ENCODE results near the gene ZNF91.

Gene ZNF91

DNA sequence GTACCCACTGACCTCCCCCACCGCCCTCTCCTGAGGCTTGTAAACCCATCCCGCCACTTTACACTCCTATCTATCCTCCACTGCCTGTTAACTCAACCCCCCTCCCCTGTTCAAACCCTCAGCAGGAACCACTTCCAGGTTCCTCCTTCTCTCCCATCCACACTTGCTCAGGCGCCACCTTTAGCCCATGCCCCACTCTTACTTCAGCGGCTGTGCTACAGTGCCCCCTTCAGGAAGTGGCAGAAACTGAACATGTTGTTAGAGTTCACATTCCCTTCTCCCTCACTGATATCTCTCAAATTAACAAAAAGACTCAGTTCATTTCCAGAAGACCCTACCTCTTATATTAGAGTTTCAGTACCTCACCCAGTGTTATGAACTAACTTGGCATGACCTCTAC lies 49.4 kb downstream of the ZNF91 start:
- H3K4me1 ChIP-seq (ENCODE audit: insufficient read depth, low read length): no peaks in the 10 kb centered on the region
- no peak overlapping the region for H3K9ac ChIP-seq (ENCODE audit: low read depth, low read length)
- H3K4me2 ChIP-seq (ENCODE audit: insufficient read depth, low read length): no peak overlapping the region
- TF ChIP-seq CTCF (IDR thresholded peaks at IDR 0.05; ENCODE audit: borderline replicate concordance, extremely low read depth, low read length, poor library complexity, severe bottlenecking): peak; percentile 24
- no peak for TF ChIP-seq EZH2 (IDR thresholded peaks at IDR 0.05; ENCODE audit: borderline replicate concordance, low read depth, low read length, severe bottlenecking)
- no peak overlapping the region for H3K27ac ChIP-seq (ENCODE audit: low read length)
- H2AFZ ChIP-seq (ENCODE audit: low read depth, low read length): no peak overlapping the region
- no peak overlapping the region for H3K4me3 ChIP-seq (ENCODE audit: low read depth in 1 of 2, low read length in 2 of 2)
- H3K79me2 ChIP-seq (ENCODE audit: insufficient read depth, low read length): peaks cover 66% of the 10 kb centered on the region
- H3K36me3 ChIP-seq (ENCODE audit: insufficient read depth, low read length): peaks cover 85% of the 10 kb centered on the region
- DNase-seq: no peak
- H3K9me3 ChIP-seq (ENCODE audit: insufficient read depth, low read length, severe bottlenecking): peaks cover 74% of the 10 kb centered on the region
- no peaks in the 10 kb centered on the region for H4K20me1 ChIP-seq (ENCODE audit: insufficient read depth, low read length)
- ATAC-seq (ENCODE audit: insufficient read depth, low read depth): no peak
- H3K27me3 ChIP-seq (ENCODE audit: insufficient read depth, low read length, poor library complexity): no peaks in the 10 kb centered on the region

DNA sequence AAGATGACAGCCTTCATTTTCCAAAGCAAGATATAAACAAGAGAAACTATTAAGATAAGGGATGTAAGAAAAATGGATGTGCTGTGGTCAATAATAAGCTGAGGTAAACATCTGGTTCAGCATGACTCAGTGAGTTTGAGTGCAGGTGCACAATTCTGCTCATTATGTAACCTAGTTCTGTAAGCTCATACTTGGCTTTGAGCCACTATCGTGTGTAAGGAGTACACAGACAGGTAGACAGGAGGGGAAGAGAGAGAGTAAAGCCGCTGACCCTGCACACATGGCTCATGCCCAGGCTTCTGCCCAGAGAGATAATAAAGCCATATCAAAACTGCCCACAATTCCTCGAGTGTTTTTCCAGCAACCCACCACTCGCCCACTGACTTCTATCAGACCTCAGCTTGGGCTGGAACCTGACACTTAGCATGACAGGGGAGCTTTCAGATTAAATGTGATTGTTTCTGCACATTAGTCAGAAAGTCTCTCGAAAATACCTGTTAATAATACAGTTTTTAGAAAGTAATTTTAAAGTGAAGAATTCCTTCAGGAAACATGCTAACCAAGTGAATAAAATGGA lies 51.7 kb downstream of the ZNF91 start:
- no peak overlapping the region for H3K4me2 ChIP-seq (ENCODE audit: insufficient read depth, low read length)
- DNase-seq (no peak), ATAC-seq (ENCODE audit: insufficient read depth, low read depth) (no peak; the same call in 2 of the 3 replicates)
- no peaks in the 10 kb centered on the region for H4K20me1 ChIP-seq (ENCODE audit: insufficient read depth, low read length)
- peaks cover 70% of the 10 kb centered on the region for H3K9me3 ChIP-seq (ENCODE audit: insufficient read depth, low read length, severe bottlenecking)
- no peaks in the 10 kb centered on the region for H3K4me1 ChIP-seq (ENCODE audit: insufficient read depth, low read length)
- H3K36me3 ChIP-seq (ENCODE audit: insufficient read depth, low read length): peaks cover 77% of the 10 kb centered on the region
- TF ChIP-seq EZH2 (IDR thresholded peaks at IDR 0.05; ENCODE audit: borderline replicate concordance, low read depth, low read length, severe bottlenecking) (no peak), CTCF (IDR thresholded peaks at IDR 0.05; ENCODE audit: borderline replicate concordance, extremely low read depth, low read length, poor library complexity, severe bottlenecking) (no peak)
- H3K4me3 ChIP-seq (ENCODE audit: low read depth in 1 of 2, low read length in 2 of 2): no peak overlapping the region
- H3K79me2 ChIP-seq (ENCODE audit: insufficient read depth, low read length): peaks cover 64% of the 10 kb centered on the region
- no peak overlapping the region for H3K27ac ChIP-seq (ENCODE audit: low read length)
- no peak overlapping the region for H2AFZ ChIP-seq (ENCODE audit: low read depth, low read length)
- H3K27me3 ChIP-seq (ENCODE audit: insufficient read depth, low read length, poor library complexity): no peaks in the 10 kb centered on the region
- no peak overlapping the region for H3K9ac ChIP-seq (ENCODE audit: low read depth, low read length)

GRCh38 chr19:23328211-23328610 lies 67.1 kb downstream of the ZNF91 start:
- Histone ChIP-seq H3K9me3 (ENCODE audit: insufficient read depth, low read length, severe bottlenecking) (peaks cover 5% of the 10 kb centered on the region), H3K27me3 (ENCODE audit: insufficient read depth, low read length, poor library complexity) (no peaks in the 10 kb centered on the region), H3K4me1 (ENCODE audit: insufficient read depth, low read length) (no peaks in the 10 kb centered on the region), H3K36me3 (ENCODE audit: insufficient read depth, low read length) (peaks cover 13% of the 10 kb centered on the region), H2AFZ (ENCODE audit: low read depth, low read length) (no peak overlapping the region), H4K20me1 (ENCODE audit: insufficient read depth, low read length) (no peaks in the 10 kb centered on the region), H3K4me2 (ENCODE audit: insufficient read depth, low read length) (no peak overlapping the region), H3K4me3 (ENCODE audit: low read depth in 1 of 2, low read length in 2 of 2) (no peak overlapping the region), H3K9ac (ENCODE audit: low read depth, low read length) (no peak overlapping the region), H3K79me2 (ENCODE audit: insufficient read depth, low read length) (no peaks in the 10 kb centered on the region), H3K27ac (ENCODE audit: low read length) (no peak overlapping the region)
- DNase-seq (no peak), ATAC-seq (ENCODE audit: insufficient read depth, low read depth) (no peak)
- TF ChIP-seq CTCF (IDR thresholded peaks at IDR 0.05; ENCODE audit: borderline replicate concordance, extremely low read depth, low read length, poor library complexity, severe bottlenecking) (no peak), EZH2 (IDR thresholded peaks at IDR 0.05; ENCODE audit: borderline replicate concordance, low read depth, low read length, severe bottlenecking) (no peak)

All from DND-41 (cell line).